Measurements from ENCODE around the gene PSENEN. TPM values are rescaled to one million over a fixed set of nuclear protein-coding genes. Genes with fewer than 3 reads are reported as not detected.

PSENEN gene
- total RNA-seq, 1 experiment from 2014 or later = 69.7 TPM

DNA sequence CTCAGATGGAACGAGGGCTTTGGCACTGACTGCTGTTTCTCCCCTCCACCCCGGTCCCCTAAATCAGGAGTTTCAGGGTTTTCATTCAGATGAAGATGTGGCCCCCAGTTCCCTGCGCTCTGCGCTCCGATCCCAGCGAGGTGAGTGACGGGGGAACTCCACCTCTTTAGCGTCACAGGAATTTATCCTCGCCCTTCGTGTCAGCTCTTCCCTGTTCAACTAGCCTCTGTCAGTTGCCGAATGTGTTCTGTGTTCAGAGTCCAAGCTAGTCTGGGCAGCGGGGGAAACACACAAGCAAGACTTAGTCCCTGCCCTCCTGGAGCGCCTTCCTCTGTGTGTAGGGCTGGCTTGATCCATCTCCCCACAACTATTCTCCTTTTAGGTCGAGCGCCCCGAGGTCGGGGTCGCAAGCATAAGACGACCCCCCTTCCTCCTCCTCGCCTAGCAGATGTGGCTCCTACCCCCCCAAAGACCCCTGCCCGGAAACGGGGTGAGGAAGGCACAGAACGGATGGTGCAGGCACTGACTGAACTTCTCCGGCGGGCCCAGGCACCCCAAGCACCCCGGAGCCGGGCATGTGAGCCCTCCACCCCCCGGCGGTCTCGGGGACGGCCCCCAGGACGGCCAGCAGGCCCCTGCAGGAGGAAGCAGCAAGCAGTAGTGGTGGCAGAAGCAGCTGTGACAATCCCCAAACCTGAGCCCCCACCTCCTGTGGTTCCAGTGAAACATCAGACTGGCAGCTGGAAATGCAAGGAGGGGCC lies 25.9 kb upstream of the PSENEN start:
- peaks cover 25 to 44% (median 43%) of the 10 kb centered on the region in 3 experiments; a peak in 6 of 7 replicates for H3K36me3 Mint-ChIP-seq (ENCODE audit: insufficient read depth in 1 of 3, low read depth in 3 of 3)
- Histone ChIP-seq H4K8ac (replicated peaks; ENCODE audit: insufficient read length, low read depth, low read length) (no peak overlapping the region), H3K9ac (ENCODE audit: extremely low read depth, insufficient read length, low read length) (peak overlapping the region; percentile 75), H3K27ac (ENCODE audit: insufficient read length, low read depth, low read length) (no peak overlapping the region), H3K79me1 (ENCODE audit: insufficient read depth, low read depth, low read length, poor library complexity, severe bottlenecking) (no peaks in the 10 kb centered on the region), H3K9me3 (ENCODE audit: control insufficient read depth, low read depth, low read length) (no peaks in the 10 kb centered on the region), H2BK15ac (ENCODE audit: low read depth, low read length) (no peak overlapping the region), H2BK12ac (ENCODE audit: insufficient read length, low read depth, low read length) (no peak overlapping the region), H2BK20ac (ENCODE audit: low read depth, low read length, poor library complexity, severe bottlenecking) (no peak overlapping the region), H3K4ac (ENCODE audit: low read depth, low read length) (no peak overlapping the region), H2BK5ac (ENCODE audit: insufficient read length, low read length) (no peak overlapping the region), H2AFZ (ENCODE audit: low read length) (no peak overlapping the region), H3K4me2 (ENCODE audit: insufficient read depth, insufficient read length, low read length) (peak overlapping the region; percentile 89), H3T11ph (ENCODE audit: low read length) (no peak overlapping the region), H3K18ac (ENCODE audit: insufficient read length, low read depth, low read length) (no peak overlapping the region), H3K4me1 (ENCODE audit: insufficient read depth, low read length) (peaks cover 4% of the 10 kb centered on the region; the same call in 1 of the 2 replicates), H3K56ac (ENCODE audit: insufficient read length, low read depth, low read length) (no peak overlapping the region), H3K23me2 (ENCODE audit: insufficient read length, low read depth, low read length, poor library complexity, severe bottlenecking) (peaks cover 18% of the 10 kb centered on the region), H3K27me3 (ENCODE audit: insufficient read depth, low read length) (no peaks in the 10 kb centered on the region), H3K14ac (ENCODE audit: insufficient read depth, low read length) (no peak overlapping the region), H4K5ac (ENCODE audit: insufficient read length, low read depth, low read length) (no peak overlapping the region), H2AK5ac (ENCODE audit: insufficient read length, low read length) (no peak overlapping the region), H3K23ac (ENCODE audit: insufficient read length, low read depth, low read length) (no peak overlapping the region), H2BK120ac (ENCODE audit: low read depth, low read length, poor library complexity, severe bottlenecking) (no peak overlapping the region), H4K20me1 (ENCODE audit: control insufficient read depth, insufficient read depth, insufficient read length) (peaks cover 6% of the 10 kb centered on the region), H3K79me2 (ENCODE audit: insufficient read depth, low read length) (peaks cover 11% of the 10 kb centered on the region; the same call in 1 of the 2 replicates), H4K91ac (ENCODE audit: insufficient read length, low read depth, low read length) (no peak overlapping the region)
- TF ChIP-seq, protein P1, sequence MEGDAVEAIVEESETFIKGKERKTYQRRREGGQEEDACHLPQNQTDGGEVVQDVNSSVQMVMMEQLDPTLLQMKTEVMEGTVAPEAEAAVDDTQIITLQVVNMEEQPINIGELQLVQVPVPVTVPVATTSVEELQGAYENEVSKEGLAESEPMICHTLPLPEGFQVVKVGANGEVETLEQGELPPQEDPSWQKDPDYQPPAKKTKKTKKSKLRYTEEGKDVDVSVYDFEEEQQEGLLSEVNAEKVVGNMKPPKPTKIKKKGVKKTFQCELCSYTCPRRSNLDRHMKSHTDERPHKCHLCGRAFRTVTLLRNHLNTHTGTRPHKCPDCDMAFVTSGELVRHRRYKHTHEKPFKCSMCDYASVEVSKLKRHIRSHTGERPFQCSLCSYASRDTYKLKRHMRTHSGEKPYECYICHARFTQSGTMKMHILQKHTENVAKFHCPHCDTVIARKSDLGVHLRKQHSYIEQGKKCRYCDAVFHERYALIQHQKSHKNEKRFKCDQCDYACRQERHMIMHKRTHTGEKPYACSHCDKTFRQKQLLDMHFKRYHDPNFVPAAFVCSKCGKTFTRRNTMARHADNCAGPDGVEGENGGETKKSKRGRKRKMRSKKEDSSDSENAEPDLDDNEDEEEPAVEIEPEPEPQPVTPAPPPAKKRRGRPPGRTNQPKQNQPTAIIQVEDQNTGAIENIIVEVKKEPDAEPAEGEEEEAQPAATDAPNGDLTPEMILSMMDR (conservative IDR thresholded peaks at IDR 0.05) = no peak
- H3K4me3 Mint-ChIP-seq = peak overlapping the region; percentile 87 to 92
- no CpG with 5 or more reads among the region's 32 CpGs for WGBS (ENCODE audit: extremely low coverage, insufficient read length, low lambda C conversion rate)
- H3K4me1 Mint-ChIP-seq = peaks cover 26 to 27% of the 10 kb centered on the region in 2 experiments
- H3K27ac Mint-ChIP-seq = 0 out of 7 replicates have a peak overlapping the region, but pooled peaks of 1 of the 3 experiments have one; percentile 34
- no peaks in the 10 kb centered on the region; a peak in 1 of 5 replicates for H3K9me3 Mint-ChIP-seq
- no peak for DNase-seq
- H3K27me3 Mint-ChIP-seq (ENCODE audit: low read depth) = no peaks in the 10 kb centered on the region
